NCI-H1092 (cell line): Measurements from ENCODE around the gene ARID5B.
A peak's percentile ranks its signal among the peaks of the same experiment; 100 is the strongest.
"Not testable (repeated sequence)": the region's sequence is repeated elsewhere in the genome, so short reads cannot be mapped to it uniquely, and the experiment has no call there.

ENCODE experiments used
- DNase-seq: peaks from one replicate; lab custom pipeline; 2025; lab: John Stamatoyannopoulos, UW

ARID5B gene

GRCh38 chr10:61900829-61901792 lies at the start of gene ARID5B:
TSS of gene ARID5B (plus strand) at chr10:61901699. CDS start at chr10:61901710, 11 bp downstream.
- DNase-seq = peak; percentile 25

GRCh38 chr10:61852261-61852660 lies 49.2 kb upstream of the ARID5B start:
- no peak for DNase-seq

GRCh38 chr10:61855771-61856170 lies 45.7 kb upstream of the ARID5B start:
- no peak for DNase-seq

GRCh38 chr10:61857746-61858145 lies 43.8 kb upstream of the ARID5B start:
- no peak for DNase-seq

- no peak for DNase-seq
These were observed 41.7 kb upstream of the ARID5B start for GRCh38 chr10:61859786-61860185.

- no peak for DNase-seq
These were observed 40.3 kb upstream of the ARID5B start for GRCh38 chr10:61860964-61861758.

GRCh38 chr10:61863981-61864380 lies 37.5 kb upstream of the ARID5B start:
- DNase-seq = no peak

- DNase-seq = no peak
These were observed 34.7 kb upstream of the ARID5B start for GRCh38 chr10:61866700-61867368.

GRCh38 chr10:61867374-61867773 lies 34.1 kb upstream of the ARID5B start:
- DNase-seq = not testable (repeated sequence)

- DNase-seq = not testable (repeated sequence)
These were observed 33.7 kb upstream of the ARID5B start for GRCh38 chr10:61867817-61868216.

- DNase-seq = no peak
These were observed 32.3 kb upstream of the ARID5B start for GRCh38 chr10:61869041-61869675.

- no peak for DNase-seq
These were observed 31.5 kb upstream of the ARID5B start for GRCh38 chr10:61869774-61870525.

- DNase-seq = no peak
These were observed 31.0 kb upstream of the ARID5B start for GRCh38 chr10:61870526-61870895.

- no peak for DNase-seq
These were observed 30.0 kb upstream of the ARID5B start for GRCh38 chr10:61871487-61871886.

GRCh38 chr10:61877887-61878739 lies 23.4 kb upstream of the ARID5B start:
- DNase-seq = no peak

GRCh38 chr10:61878740-61879068 lies 22.8 kb upstream of the ARID5B start:
- DNase-seq = no peak

GRCh38 chr10:61882621-61883370 lies 18.7 kb upstream of the ARID5B start:
- no peak for DNase-seq

GRCh38 chr10:61883371-61884025 lies 18.0 kb upstream of the ARID5B start:
- no peak for DNase-seq

- no peak for DNase-seq
These were observed 13.7 kb upstream of the ARID5B start for GRCh38 chr10:61887772-61888171.
